ENCODE results near the gene ORC6.
"Not testable (repeated sequence)": the region's sequence is repeated elsewhere in the genome, so short reads cannot be mapped to it uniquely, and the experiment has no call there.

ORC6 gene, protein sequence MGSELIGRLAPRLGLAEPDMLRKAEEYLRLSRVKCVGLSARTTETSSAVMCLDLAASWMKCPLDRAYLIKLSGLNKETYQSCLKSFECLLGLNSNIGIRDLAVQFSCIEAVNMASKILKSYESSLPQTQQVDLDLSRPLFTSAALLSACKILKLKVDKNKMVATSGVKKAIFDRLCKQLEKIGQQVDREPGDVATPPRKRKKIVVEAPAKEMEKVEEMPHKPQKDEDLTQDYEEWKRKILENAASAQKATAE

DNA sequence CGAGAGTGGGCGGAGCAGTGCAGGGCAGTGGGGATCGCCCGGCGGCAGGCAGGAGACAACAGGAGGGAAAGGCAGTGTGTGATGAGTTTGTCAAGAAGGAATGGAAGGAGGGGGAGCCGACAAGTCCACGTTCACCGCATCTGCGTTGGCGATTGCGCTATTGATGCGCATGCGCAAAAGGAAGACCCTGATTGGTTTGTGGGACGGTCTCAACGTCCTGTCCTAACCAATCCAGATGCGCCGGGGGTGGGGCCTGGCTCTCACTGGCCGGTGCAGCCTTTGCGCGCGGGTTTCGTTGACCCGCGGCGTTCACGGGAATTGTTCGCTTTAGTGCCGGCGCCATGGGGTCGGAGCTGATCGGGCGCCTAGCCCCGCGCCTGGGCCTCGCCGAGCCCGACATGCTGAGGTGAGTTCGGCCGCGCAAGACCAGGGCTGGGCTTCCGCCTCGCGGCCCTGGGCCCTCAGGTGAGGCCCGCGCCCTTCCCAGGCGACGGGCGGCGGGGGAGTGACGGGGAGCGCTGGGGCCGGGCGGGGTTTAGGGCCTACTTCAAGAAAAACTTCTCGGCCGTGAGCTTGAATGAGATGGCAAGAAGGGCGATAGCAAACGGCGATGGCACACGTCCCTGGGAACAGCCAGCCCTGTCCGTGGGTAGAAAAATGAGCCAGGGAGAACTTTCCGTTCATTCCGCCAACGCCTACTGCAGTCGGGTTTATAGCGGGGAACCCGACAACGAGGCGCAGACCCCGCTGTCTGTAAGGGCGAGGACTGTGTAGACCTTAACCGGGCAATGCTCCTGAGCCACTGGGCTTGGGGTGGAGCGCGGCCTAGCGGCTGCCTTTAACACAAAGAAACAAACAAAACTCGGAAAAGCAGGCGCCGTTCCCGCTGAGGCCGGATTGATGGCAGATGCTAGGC lies at the start of gene ORC6:
TSS of gene ORC6 (plus strand) at position 295 of the 916 bp plus-strand sequence. CDS start at position 342, 47 bp downstream.
- peak; percentile 88 for DNase-seq (ENCODE audit: low spot score)
- peak; percentile 56 for FAIRE-seq

DNA sequence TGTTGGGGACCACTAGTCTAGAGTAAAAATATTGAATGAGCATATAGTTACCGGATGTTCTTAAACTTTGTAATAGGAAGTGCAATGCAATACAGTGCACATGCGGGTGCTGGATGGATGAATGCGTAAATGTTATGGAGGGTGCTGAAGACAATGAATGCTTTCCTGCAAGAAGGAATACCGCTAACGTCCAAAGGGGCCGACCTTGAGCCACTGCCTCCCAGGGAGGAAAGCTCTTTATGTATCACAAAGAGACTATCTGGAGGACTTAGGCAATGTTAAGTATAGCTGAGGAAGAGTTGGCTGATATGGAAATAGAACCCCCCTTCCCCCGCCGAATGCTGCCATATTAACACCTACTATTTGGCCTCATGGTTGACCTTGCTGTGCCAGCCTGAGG lies 40.8 kb upstream of the ORC6 start:
- FAIRE-seq (no peak), DNase-seq (ENCODE audit: low spot score) (no peak)

GRCh38 chr16:46649588-46650253 lies 39.7 kb upstream of the ORC6 start:
- DNase-seq (ENCODE audit: low spot score): no peak
- no peak for FAIRE-seq

- DNase-seq (ENCODE audit: low spot score) (no peak), FAIRE-seq (no peak)
Observed at GRCh38 chr16:46650254-46650623, 39.2 kb upstream of the ORC6 start.

DNA sequence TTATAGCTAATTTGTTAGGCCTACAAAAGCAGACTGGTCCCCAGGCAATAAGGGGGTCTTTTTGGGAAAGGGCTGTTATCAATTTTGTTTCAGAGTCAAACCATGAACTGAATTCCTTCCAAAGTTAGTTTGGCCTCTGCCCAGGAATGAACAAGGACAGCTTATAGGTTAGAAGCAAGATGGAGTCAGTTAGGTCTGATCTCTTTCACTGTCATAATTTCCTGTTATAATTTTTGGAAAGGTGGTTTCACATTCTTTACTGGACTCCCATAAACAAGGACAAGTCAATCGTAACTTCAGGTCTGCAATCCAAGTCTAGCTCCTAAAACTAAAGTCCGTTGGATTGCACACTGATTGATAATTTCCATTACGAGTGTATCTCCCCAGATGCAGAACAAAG lies 38.2 kb upstream of the ORC6 start:
- FAIRE-seq (no peak), DNase-seq (ENCODE audit: low spot score) (no peak)

DNA sequence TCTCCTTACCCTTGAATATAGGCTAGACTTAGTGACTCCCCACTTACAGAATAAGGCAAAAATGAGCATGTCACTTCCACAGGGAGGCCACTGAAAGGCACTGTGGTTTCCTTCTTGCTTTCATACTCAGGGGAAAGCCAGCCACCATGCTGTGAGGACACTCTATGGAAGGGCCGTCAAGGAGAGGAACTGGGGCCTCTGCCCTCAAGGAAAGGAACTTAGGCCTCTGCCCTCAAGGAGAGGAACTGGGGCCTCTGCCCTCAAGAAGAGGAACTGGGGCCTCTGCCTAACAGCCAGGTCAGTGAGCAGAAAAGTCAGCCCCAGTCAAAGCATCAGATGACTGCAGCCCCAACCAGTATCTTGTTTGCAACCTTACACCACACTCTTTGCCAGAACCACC lies 30.5 kb upstream of the ORC6 start:
- DNase-seq (ENCODE audit: low spot score) (no peak), FAIRE-seq (no peak)

DNA sequence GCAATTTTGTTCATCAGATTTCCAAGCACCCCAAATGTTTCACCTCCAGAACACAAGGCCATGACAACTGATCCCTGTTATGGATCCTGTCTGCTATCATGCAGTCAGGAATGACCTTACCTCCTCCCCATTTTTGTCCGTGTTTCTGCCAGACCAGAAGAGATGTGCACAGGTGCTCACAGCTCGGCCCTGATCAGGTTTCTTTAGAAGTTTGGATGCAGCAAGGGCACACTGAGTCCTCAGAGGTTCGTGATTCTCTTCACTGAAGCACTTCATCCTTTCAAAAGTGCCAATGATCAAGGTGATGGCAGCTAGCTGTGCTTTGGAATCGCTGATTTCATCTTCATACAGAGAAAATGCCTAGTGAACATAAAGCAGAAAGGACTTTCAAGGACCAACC lies 27.3 kb upstream of the ORC6 start:
- DNase-seq (ENCODE audit: low spot score): no peak
- no peak for FAIRE-seq

GRCh38 chr16:46673320-46674013 lies 16.0 kb upstream of the ORC6 start:
- FAIRE-seq (no peak), DNase-seq (ENCODE audit: low spot score) (peak; percentile 47)

GRCh38 chr16:46677943-46678342 lies 11.5 kb upstream of the ORC6 start:
- not testable (repeated sequence) for DNase-seq (ENCODE audit: low spot score); FAIRE-seq

GRCh38 chr16:46681867-46682266 lies 7.6 kb upstream of the ORC6 start:
- DNase-seq (ENCODE audit: low spot score); FAIRE-seq: not testable (repeated sequence)

DNA sequence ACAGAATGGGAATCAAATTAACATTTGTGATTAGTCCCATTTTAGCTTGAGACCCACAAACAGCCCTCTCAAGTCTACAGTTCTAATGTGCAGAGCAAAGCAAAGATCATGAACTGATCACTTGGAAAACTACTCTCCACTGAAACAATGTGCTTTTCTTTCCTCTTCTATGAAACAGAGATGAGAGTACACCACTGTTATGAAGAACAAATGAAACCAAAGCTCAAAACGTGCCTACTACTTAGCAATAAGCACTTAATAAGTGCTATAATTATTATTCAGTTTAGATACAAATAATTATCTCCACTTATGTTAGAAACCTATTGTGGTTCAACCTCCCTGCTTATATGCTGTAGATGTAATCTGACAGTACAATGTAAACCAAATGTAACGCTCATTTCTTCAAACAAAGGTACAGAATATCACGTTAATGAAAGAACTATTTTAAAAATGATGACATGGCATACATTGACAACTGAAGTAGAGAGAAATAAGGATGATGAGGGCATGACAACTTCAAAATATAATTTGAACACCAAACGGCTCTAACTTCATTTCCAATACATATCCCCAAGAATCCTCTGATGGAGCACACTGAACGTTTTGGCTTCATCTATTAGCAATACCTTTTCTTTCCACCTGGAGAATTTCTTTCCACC lies 2.5 kb upstream of the ORC6 start:
- FAIRE-seq: no peak
- no peak for DNase-seq (ENCODE audit: low spot score)

- DNase-seq (ENCODE audit: low spot score): no peak
- no peak for FAIRE-seq
Observed at GRCh38 chr16:46687486-46687885, 2.0 kb upstream of the ORC6 start.

- DNase-seq (ENCODE audit: low spot score) (no peak), FAIRE-seq (no peak)
Observed at GRCh38 chr16:46688101-46688653, 1.3 kb upstream of the ORC6 start.

GRCh38 chr16:46688654-46689364 lies 650 bp upstream of the ORC6 start, which contains the start of gene VPS35:
VPS35 (minus strand) TSS chr16:46689178; CDS start chr16:46689133, 45 bp downstream.
- DNase-seq (ENCODE audit: low spot score) (peak; percentile 96), FAIRE-seq (peak; percentile 28)

DNA sequence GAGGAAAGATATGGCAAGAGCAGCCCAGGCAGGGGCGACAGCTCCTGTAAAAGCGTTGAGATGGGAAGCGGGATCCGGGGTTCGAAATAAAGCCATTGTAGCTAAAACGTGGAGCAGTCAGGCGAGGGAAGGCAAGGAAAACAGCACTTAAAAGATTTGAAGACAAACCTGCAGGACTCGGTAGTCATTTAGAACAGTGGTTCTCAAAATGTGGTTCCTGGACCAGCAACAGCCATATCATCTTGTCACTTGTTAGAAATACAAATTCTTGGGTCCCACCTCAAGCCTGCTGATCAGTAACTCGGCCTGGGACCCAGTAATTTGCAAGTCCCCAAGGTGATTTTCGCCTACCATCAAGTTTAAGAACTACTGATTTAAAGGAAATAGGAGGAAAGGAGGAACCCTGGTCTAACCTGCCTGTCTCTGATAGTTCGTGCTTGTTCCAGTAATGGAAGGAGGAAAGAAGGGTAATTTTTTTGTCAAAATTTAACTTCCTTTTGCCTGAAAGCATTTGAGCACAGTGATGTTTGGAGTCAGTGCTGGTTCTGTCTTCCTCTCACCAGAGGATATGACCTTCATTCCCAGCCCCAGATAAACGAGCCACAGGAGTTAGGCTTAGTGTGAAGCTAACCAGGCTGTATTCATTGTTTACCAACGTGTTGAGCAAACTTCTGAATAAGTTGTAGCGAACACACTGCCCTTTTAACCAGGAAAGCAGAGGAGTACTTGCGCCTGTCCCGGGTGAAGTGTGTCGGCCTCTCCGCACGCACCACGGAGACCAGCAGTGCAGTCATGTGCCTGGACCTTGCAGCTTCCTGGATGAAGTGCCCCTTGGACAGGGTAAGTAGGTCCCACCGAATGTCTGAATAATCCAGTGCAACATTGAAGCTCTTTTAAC lies 1.1 kb downstream of the ORC6 start:
- FAIRE-seq (no peak), DNase-seq (ENCODE audit: low spot score) (no peak)

- FAIRE-seq: no peak
- no peak for DNase-seq (ENCODE audit: low spot score)
Observed at GRCh38 chr16:46691726-46692125, 2.3 kb downstream of the ORC6 start.

- DNase-seq (ENCODE audit: low spot score) (no peak), FAIRE-seq (no peak)
Observed at GRCh38 chr16:46693598-46693997, 4.1 kb downstream of the ORC6 start.

DNA sequence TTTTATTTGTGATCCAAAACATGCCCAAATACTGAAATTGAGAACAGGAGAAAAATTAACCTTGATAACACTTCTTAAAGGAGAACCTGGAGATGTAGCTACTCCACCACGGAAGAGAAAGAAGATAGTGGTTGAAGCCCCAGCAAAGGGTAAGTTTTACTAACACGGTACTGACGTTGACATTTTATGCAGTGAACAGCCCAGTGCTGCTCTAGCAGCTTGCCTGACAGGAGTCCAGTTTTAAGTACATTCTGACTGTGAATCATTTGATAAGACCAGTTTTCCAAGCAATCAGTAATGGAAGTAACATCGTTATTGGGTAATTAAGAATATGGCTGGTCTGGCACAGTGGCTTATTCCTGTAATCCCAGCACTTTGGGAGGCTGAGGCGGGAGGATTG lies 6.5 kb downstream of the ORC6 start:
- DNase-seq (ENCODE audit: low spot score): no peak
- no peak for FAIRE-seq

DNA sequence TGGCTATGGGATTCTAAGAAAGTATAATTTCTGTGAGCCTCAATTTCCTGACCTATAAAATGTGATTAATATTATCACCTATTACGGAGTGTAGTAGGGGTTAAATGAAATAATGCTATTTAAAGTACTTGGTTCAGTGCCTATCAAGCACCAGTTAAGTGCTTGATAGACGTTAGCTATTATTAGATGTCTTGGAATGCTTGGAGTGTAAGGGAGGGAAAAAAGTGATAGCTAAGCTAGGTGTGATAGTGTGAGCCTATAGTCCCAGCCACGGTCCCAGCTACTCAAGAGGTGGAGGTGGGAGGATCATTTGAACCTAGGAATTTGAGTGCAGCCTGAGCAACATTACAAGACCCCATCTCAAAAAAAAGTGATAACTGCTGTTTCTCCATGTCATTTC lies 7.5 kb downstream of the ORC6 start:
- no peak for FAIRE-seq
- no peak for DNase-seq (ENCODE audit: low spot score)
